Loucy (cell line): ENCODE measurements around the gene CELSR1.

Source experiments
- H2AFZ ChIP-seq: fragments of 200-600 bp; sonication (generic); 2 replicates; pipeline ENCODE4 v1.6.0; 2016; ENCODE audit warnings: antibody characterized with exemption, mild to moderate bottlenecking, low read length, moderate library complexity
- H3F3A ChIP-seq: fragments of 200-600 bp; 2 replicates; pipeline ENCODE4 v1.6.0; 2016; ENCODE audit warnings: antibody characterized with exemption, low read depth, mild to moderate bottlenecking
- H3K27me3 ChIP-seq: fragments of 200-600 bp; sonication (generic); 2 replicates; pipeline ENCODE4 v1.6.1; 2014; ENCODE audit warnings: low read length, mild to moderate bottlenecking; ENCODE audit not compliant: insufficient read depth, poor library complexity, severe bottlenecking
- H3K36me3 ChIP-seq: fragments of 200-600 bp; sonication (generic); 2 replicates; pipeline ENCODE4 v1.6.1; 2016; ENCODE audit warnings: low read length; ENCODE audit not compliant: insufficient read depth
- H3K4me1 ChIP-seq: fragments of 200-600 bp; sonication (generic); 2 replicates; pipeline ENCODE4 v1.5.1; 2014; ENCODE audit warnings: low read length, mild to moderate bottlenecking; ENCODE audit not compliant: insufficient read depth, poor library complexity, severe bottlenecking
- H3K4me2 ChIP-seq: fragments of 200-600 bp; sonication (generic); 2 replicates; pipeline ENCODE4 v1.6.0; 2014; ENCODE audit warnings: antibody characterized with exemption, low read length, low read depth, mild to moderate bottlenecking; ENCODE audit not compliant: poor library complexity, severe bottlenecking
- H3K4me3 ChIP-seq: fragments of 200-600 bp; sonication (generic); 2 replicates; pipeline ENCODE4 v1.5.1; 2014; ENCODE audit warnings: low read length, mild to moderate bottlenecking, mixed read lengths; ENCODE audit not compliant: poor library complexity, severe bottlenecking
- H3K79me2 ChIP-seq: fragments of 200-600 bp; sonication (generic); 2 replicates; pipeline ENCODE4 v1.6.1; 2014; ENCODE audit warnings: low read length; ENCODE audit not compliant: insufficient read depth
- H3K9ac ChIP-seq: fragments of 200-600 bp; sonication (generic); 2 replicates; pipeline ENCODE4 v1.6.0; 2014; ENCODE audit warnings: mild to moderate bottlenecking, low read depth, low read length, moderate library complexity; ENCODE audit not compliant: poor library complexity, severe bottlenecking
- H3K9me2 ChIP-seq: fragments of 200-600 bp; sonication (generic); replicated peaks from 2 replicates; pipeline ENCODE4 v1.6.1; 2016; ENCODE audit warnings: low read depth, low read length, mixed read lengths
- H3K9me3 ChIP-seq: fragments of 200-600 bp; sonication (generic); 2 replicates; pipeline ENCODE4 v1.6.1; 2014; ENCODE audit warnings: mild to moderate bottlenecking, antibody characterized with exemption, low read length, low read depth; ENCODE audit not compliant: insufficient read depth
- H4K20me1 ChIP-seq: fragments of 200-600 bp; sonication (generic); 2 replicates; pipeline ENCODE4 v1.6.0; 2014; ENCODE audit warnings: antibody characterized with exemption, low read length, mild to moderate bottlenecking; ENCODE audit not compliant: insufficient read depth, poor library complexity, severe bottlenecking
- EZH2phosphoT487 ChIP-seq: fragments of 200-600 bp; IDR thresholded peaks from 2 replicates; pipeline ENCODE4 v1.6.1; 2018; ENCODE audit warnings: antibody characterized with exemption, mild to moderate bottlenecking, moderate library complexity, borderline replicate concordance
- TF ChIP-seq, protein P1 (sequence below): fragments of 200-600 bp; sonication (generic); conservative IDR thresholded peaks from 2 replicates; pipeline ENCODE4 v1.5.1; 2014; ENCODE audit warnings: mild to moderate bottlenecking, antibody characterized with exemption, low read length

Gene CELSR1

DNA sequence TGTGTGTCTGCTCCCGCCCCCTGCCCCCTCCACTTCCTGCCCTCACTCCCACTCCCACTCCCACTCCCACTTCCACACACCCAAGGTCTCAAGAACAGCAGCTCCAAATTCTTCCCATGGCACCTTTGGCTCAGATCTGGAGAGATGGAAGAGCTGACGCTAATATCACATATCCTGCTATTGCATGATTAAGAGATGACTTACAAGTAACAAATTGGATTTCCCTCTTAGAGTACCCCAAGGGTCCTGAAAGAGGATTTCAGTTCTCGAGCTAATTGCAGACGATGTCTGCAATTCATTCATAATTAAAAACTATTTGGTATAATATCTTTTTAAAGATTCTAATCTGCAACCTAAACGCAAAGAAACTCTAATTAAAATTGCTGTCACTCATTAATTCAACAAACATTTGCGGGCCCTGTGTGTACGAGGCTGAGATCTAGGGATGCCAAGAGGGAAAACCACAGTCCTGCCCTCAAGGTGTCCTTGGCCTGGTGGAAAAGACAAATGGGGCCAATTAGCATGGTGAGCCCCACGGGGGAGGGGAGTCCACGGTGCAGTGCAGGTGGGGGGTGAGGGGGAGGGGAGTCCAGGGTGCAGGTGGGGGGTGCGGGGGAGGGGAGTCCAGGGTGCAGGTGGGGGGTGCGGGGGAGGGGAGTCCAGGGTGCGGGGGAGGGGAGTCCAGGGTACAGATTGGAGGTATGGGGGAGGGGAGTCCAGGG lies 50.3 kb downstream of the CELSR1 start:
- H3K79me2 ChIP-seq = no peaks in the 10 kb centered on the region
- no peaks in the 10 kb centered on the region for H3K9me2 ChIP-seq
- H3F3A ChIP-seq = no peaks in the 10 kb centered on the region
- H3K4me1 ChIP-seq = no peaks in the 10 kb centered on the region
- no peak overlapping the region for H3K4me3 ChIP-seq
- H3K9ac ChIP-seq = no peak overlapping the region
- H3K27me3 ChIP-seq = no peaks in the 10 kb centered on the region
- H4K20me1 ChIP-seq = no peaks in the 10 kb centered on the region
- no peaks in the 10 kb centered on the region for H3K36me3 ChIP-seq
- no peak overlapping the region for H3K4me2 ChIP-seq
- no peaks in the 10 kb centered on the region for H3K9me3 ChIP-seq
- no peak overlapping the region for H2AFZ ChIP-seq
- TF ChIP-seq EZH2phosphoT487 = no peak
- TF ChIP-seq, protein P1, sequence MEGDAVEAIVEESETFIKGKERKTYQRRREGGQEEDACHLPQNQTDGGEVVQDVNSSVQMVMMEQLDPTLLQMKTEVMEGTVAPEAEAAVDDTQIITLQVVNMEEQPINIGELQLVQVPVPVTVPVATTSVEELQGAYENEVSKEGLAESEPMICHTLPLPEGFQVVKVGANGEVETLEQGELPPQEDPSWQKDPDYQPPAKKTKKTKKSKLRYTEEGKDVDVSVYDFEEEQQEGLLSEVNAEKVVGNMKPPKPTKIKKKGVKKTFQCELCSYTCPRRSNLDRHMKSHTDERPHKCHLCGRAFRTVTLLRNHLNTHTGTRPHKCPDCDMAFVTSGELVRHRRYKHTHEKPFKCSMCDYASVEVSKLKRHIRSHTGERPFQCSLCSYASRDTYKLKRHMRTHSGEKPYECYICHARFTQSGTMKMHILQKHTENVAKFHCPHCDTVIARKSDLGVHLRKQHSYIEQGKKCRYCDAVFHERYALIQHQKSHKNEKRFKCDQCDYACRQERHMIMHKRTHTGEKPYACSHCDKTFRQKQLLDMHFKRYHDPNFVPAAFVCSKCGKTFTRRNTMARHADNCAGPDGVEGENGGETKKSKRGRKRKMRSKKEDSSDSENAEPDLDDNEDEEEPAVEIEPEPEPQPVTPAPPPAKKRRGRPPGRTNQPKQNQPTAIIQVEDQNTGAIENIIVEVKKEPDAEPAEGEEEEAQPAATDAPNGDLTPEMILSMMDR = no peak

DNA sequence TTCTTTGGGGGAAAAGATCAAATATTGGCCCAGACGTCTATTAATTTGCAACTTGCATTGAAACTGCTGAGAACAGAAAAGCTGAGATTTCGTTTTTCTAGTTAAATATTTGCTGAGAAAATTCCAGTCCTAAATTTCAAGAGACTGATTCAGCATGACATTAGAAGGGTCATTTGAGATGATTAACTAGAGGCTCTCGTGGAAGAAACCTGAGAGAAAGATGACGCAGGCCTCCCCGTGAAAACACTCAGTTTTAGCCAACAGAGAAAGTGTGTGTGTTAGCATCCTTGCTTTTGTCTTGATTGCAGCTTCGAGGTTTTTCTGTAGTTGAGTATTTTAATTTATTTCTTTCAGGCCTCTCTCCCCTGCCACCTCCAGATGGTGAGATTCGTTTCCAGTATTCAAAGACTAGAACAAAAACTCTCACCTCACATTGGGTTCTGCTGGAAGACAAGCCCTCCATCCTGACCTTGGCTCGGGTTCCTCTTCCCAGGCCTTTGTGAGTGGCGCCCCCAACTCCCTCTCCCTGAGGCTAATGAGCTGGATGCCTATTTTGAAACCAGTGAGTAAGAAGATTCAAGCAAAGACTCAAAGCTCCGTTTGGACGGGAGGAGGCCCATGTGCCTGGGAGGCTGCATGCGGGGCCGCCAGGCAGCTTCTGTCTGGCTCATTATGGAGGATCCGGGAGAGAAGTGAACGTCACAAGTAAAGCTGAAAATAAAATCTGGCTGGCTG lies 52.4 kb downstream of the CELSR1 start:
- H3K9me2 ChIP-seq = no peaks in the 10 kb centered on the region
- no peak overlapping the region for H3K4me3 ChIP-seq
- no peaks in the 10 kb centered on the region for H3K36me3 ChIP-seq
- no peak overlapping the region for H3K4me2 ChIP-seq
- H3K9ac ChIP-seq = no peak overlapping the region
- H3F3A ChIP-seq = no peaks in the 10 kb centered on the region
- H2AFZ ChIP-seq = no peak overlapping the region
- H3K79me2 ChIP-seq = no peaks in the 10 kb centered on the region
- TF ChIP-seq, protein P1 = no peak
- TF ChIP-seq EZH2phosphoT487 = no peak
- H3K27me3 ChIP-seq = no peaks in the 10 kb centered on the region
- H3K9me3 ChIP-seq = no peaks in the 10 kb centered on the region
- no peaks in the 10 kb centered on the region for H3K4me1 ChIP-seq
- H4K20me1 ChIP-seq = no peaks in the 10 kb centered on the region

DNA sequence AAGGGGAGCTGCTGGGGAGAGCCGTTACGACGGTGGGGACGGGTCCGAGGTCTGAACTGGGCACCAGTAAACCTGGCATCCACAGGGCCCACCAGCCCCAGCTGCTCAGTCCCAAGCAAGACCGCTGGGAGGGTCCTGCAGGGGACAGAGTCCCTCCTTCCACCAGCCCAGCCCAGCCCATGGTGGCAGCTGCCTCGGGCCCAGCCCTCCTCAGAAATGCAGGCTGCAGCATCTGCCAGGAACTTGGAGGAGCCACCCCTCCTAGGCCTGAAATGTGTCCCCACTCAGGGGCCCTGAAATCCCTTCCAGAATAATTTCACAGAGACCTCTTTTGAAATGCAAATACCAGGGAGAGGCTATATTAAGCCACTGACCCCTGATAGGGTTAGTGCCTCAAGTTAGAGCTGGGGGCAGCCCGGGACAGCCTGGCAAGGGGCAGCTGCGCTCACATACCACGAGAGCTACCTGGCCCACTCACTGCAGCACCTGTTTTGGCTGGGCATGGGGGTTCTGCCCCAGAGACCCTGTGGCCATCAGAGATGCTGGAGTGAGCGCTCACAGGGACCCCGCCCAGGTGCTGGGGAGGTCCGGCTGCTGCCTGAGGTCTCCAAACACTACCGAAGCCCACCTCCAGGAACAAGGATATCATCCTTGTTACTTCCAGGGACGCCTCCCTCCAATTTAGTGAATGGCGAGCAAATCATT lies 53.1 kb downstream of the CELSR1 start:
- Histone ChIP-seq H2AFZ (no peak overlapping the region), H3K4me1 (no peaks in the 10 kb centered on the region), H3K4me3 (no peak overlapping the region), H3K9me3 (no peaks in the 10 kb centered on the region), H3K79me2 (no peaks in the 10 kb centered on the region), H4K20me1 (no peaks in the 10 kb centered on the region), H3K9me2 (no peaks in the 10 kb centered on the region), H3K36me3 (no peaks in the 10 kb centered on the region), H3F3A (no peaks in the 10 kb centered on the region), H3K27me3 (no peaks in the 10 kb centered on the region), H3K9ac (no peak overlapping the region), H3K4me2 (no peak overlapping the region)
- TF ChIP-seq EZH2phosphoT487 = no peak
- TF ChIP-seq, protein P1 = no peak
